AG04449 (cell line): ENCODE measurements around the gene PDXK.
"Not testable (repeated sequence)": the region's sequence is repeated elsewhere in the genome, so short reads cannot be mapped to it uniquely, and the experiment has no call there.

ENCODE experiments used
- CTCF ChIA-PET: fragments of 350-600 bp; formaldehyde crosslinking; extraction: SDS; loops from one replicate; lab custom pipeline; 2021; ENCODE audit warnings: antibody characterized with exemption; lab: Yijun Ruan, JAX
- POLR2A ChIA-PET: fragments of 400-600, 350-600 bp; formaldehyde crosslinking; extraction: SDS; loops from one replicate; lab custom pipeline; 2020; ENCODE audit warnings: antibody characterized with exemption, inconsistent platforms; lab: Yijun Ruan, JAX
- DNase-seq: peaks from one replicate; pipeline ENCODE4 v3.0.0-alpha.2; 2010; ENCODE audit warnings: low read depth, low spot score
- H3K4me3 ChIP-seq: 2 replicates; pipeline ENCODE4 v1.5.1; 2011; ENCODE audit warnings: low read depth, mild to moderate bottlenecking, control low read depth, low read length
- TF ChIP-seq, protein P1 (sequence below): IDR thresholded peaks from one replicate; pipeline ENCODE4 v1.5.1; 2011; ENCODE audit warnings: mild to moderate bottlenecking, moderate library complexity, low read length, control low read depth, inconsistent platforms; ENCODE audit not compliant: insufficient read depth; ENCODE audit errors: missing control alignments

Gene PDXK

DNA sequence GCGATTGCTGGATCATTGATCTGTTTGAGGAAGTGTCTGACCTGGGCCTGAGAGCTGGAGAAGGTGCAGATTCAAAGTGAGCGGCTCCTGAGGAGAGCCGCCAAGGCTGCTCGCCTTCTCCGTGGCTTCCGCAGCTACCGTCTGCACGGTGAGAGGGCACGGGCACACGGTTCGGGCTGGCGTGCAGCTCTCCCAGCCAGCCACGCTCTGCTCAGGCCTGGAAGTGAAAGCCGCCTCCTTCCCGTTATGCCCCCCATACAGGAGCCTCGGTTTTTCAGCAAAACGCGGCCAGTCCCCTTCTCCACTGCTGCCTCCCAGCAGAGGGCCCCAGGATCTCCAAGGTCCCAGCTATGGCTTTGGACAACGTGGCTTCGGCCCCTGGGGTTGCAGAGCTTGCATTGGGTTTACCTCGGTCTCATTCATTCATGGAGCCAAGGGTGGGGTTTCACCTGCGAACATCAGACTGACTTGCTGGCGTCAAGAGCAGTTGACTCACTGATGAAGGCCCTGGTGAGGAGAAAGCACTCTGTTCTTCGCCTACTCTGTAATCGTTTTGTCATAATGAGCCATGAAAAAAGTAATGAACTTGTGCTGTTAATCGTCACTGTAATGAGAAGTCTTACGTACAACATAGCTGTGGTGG is 24.4 kb upstream of the PDXK start:
- TF ChIP-seq, protein P1, sequence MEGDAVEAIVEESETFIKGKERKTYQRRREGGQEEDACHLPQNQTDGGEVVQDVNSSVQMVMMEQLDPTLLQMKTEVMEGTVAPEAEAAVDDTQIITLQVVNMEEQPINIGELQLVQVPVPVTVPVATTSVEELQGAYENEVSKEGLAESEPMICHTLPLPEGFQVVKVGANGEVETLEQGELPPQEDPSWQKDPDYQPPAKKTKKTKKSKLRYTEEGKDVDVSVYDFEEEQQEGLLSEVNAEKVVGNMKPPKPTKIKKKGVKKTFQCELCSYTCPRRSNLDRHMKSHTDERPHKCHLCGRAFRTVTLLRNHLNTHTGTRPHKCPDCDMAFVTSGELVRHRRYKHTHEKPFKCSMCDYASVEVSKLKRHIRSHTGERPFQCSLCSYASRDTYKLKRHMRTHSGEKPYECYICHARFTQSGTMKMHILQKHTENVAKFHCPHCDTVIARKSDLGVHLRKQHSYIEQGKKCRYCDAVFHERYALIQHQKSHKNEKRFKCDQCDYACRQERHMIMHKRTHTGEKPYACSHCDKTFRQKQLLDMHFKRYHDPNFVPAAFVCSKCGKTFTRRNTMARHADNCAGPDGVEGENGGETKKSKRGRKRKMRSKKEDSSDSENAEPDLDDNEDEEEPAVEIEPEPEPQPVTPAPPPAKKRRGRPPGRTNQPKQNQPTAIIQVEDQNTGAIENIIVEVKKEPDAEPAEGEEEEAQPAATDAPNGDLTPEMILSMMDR, result no peak
- CTCF ChIA-PET, result no interaction called here
- H3K4me3 ChIP-seq, result no peak overlapping the region
- DNase-seq, result no peak
- POLR2A ChIA-PET, result no interaction called here

DNA sequence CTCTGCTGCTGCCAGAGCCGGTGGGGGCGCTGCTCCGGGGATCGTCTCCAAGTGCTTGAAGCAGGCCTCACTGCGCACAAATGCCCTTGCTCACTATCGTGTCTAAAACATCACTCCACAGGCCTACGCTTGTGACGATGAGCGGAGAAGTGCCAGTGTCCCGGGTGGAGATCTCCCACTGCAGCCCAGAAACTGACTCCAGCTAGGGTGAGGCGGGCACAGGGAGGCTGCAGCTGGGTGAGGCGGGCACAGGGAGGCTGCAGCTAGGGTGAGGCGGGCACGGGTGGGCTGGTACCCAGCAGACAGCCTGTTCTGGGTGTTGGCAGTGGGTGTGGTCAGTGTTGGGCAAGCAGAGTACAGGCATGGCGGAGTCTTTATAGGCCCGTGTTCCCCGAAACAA is 22.7 kb upstream of the PDXK start:
- no peak overlapping the region for H3K4me3 ChIP-seq
- CTCF ChIA-PET, result no interaction called here
- POLR2A ChIA-PET, result no interaction called here
- TF ChIP-seq, protein P1, result no peak
- no peak for DNase-seq

DNA sequence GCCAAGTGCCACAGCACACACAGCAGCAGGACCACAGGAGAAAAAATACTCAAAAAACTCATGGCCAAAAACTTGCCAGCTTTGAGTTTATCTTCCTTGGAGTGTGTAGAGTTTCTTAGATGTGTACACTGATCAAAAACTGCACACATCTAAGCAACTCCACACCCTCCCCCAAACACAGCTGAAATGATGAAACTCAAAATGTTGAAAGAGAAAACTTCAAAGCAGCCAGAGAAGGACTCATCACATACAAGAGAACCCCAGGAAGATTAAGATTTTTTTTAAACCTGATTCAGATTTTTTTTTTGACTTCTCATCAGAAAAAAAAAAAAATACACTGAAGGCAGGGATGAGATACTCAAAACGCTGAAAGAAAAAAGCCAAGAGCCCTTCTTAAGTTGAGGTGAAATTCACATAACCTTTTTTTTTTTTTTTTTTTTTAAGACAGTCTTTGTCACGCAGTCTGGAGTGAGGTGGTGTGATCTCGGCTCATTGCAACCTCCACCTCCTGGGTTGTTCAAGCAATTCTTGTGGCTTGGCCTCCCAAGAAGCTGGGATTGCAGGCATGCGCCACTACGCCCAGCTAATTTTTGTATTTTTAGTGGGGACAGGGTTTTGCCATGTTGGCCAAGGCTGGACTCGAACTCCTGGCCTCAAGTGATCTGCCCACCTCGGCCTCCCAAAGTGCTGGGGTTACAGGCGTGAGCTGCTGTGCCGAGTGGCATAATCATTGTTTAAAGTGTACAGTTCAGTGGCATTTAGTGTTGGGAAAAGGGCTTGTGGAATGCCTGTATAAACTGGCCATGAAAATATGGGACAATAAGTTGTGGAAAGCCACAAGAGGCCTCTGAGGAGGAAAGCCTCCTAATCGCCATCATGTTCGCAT is 20.9 kb upstream of the PDXK start:
- POLR2A ChIA-PET, result no interaction called here
- DNase-seq, result no peak
- TF ChIP-seq, protein P1, result no peak
- CTCF ChIA-PET, result no interaction called here
- no peak overlapping the region for H3K4me3 ChIP-seq

DNA sequence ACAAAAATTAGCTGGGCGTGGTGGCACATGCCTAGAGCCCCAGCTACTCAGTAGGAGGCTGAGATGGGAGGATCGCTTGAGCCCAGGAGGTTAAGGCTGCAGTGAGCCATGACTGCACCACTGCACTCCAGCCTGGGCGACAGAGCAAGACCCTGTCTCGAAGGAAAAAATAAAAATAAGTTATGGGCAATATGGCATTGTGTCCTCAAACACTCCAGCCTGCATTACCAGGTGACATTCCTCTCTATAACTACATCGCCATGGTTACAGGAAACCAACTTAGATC is 19.5 kb upstream of the PDXK start:
- POLR2A ChIA-PET, H3K4me3 ChIP-seq, DNase-seq: not testable (repeated sequence)
- CTCF ChIA-PET, result interaction anchor here (1.4 kb wide), 1 partner anchor 10 kb away, joined by 4 read pairs; no protein-coding TSS in a partner anchor

DNA sequence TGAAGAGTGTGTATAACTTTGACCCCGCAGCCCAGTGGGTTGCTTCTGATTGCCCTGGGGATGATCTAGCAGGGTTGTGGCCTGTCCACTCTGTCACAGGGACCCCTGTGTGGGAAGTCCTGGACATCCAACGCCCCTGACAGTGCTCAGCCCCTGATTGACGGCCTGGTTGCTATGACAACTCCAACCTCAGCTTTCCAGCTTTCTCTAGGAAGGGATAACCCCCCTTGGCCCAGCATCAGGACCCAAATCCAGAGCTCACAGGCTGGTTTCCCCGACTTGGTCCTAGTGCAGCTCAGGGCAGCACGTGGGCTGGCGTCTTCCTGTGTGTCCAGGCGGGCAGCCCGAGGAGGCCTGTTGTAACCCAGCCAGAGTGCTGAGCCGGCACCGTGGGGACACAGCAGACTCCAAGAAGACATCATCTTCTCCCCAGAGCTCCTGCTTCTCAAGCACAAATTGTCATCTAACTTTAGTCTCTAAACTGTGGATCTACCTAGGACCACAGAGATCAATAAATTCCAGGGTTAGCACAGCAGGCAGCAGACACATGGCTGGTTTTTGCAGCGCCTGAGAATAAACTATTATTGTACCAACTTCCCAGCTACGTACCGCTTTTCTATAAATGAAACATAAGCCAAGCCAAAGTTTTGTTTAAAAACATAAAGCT is 18.9 kb upstream of the PDXK start:
- ChIA-PET POLR2A (no interaction called here), CTCF (interaction anchor here (1.1 to 1.4 kb wide), 2 partner anchors 11 to 16 kb away, joined by 3 to 4 read pairs; no protein-coding TSS in a partner anchor)
- no peak for DNase-seq
- H3K4me3 ChIP-seq, result no peak overlapping the region
- TF ChIP-seq, protein P1, result no peak

DNA sequence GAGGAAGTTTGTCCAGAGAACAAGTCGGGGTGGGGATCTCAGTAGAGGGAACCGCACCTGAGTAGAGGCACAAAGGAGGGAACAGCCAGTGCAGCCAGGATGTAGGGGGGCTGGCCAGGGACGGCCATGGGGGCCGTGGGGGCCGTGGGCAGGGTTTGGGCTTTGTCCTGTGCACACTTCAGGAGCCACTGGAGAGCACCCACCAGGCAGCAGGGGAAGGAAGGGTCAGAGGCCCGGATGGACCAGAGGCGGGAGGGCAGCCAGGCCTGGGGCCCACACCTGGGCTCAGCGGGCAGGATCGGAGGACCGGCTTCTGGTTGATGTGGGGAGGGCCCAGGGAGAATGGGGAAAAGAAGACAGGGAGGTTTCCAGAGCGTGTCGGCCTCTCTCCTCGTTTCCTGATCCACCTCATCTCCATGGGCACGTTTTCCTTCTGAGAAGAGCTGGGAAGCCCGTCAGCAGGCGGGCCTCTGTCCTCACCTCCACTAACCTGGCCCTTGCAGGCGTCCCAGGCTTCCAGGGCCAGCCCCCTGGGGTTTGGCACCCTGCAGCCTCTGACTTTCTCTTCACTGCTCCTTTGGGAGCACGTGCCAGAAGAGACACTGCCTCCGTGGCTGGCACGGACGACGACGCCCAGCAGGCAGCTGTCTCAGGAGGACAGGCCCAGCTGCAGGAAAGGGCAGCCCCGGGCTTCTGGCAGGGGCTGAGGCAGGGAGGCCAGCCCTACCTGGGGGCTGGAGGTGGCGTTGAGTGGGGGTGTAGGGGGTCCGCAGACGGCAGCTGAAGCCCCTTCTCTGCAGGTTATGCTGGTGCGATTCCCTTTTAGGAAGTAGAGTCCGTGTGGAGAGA is 16.8 kb upstream of the PDXK start:
- DNase-seq, result no peak
- POLR2A ChIA-PET, result no interaction called here
- TF ChIP-seq, protein P1, result no peak
- no peak overlapping the region; the same call in 1 of the 2 replicates for H3K4me3 ChIP-seq
- CTCF ChIA-PET, result interaction anchor here (1.3 kb wide), 1 partner anchor 9 kb away, joined by 3 read pairs; no protein-coding TSS in a partner anchor
